HCT116 (cell line): ENCODE results near the gene FIBP. TPM values are rescaled to one million over a fixed set of nuclear protein-coding genes. Genes with fewer than 3 reads are reported as not detected.

Experiments used
- ATAC-seq: fragments of 200-7000 bp; cut with Tn5 transposase; 2 replicates; pipeline ENCODE4 v1.9.1; 2020; ENCODE audit warnings: mild to moderate bottlenecking, moderate library complexity
- BruUV-seq: library from RNA; stranded (reverse); fragments of 400-500 nt; replicated peaks from 2 replicates; lab custom pipeline; 2021; lab: Mats Ljungman, UMichigan
- CTCF ChIA-PET: fragments of 300-600 bp; sonication (Branson Sonifier 250); formaldehyde crosslinking; loops from one replicate; lab custom pipeline; 2021; ENCODE audit warnings: antibody characterized with exemption; lab: Charles Lee
- POLR2A ChIA-PET: fragments of 300-600, 350-600 bp; sonication (Branson Sonifier 250); formaldehyde crosslinking; loops from one replicate; lab custom pipeline; 2021; ENCODE audit warnings: antibody characterized with exemption; lab: Charles Lee
- RAD21 ChIA-PET, 2 experiments: fragments of 300-600 bp; sonication (Branson Sonifier 250); formaldehyde crosslinking; loops; one replicate each; lab custom pipeline; 2023; ENCODE audit warnings: low total read pairs in 2 of 2; ENCODE audit not compliant: uncharacterized antibody in 2 of 2, unreplicated experiment in 2 of 2, low non-redundant PET in 1 of 2; lab: Charles Lee
- DNase-seq: peaks from one replicate; pipeline ENCODE4 v3.0.0-alpha.2; 2010; ENCODE audit warnings: low read depth, low spot score
- H2AFZ ChIP-seq: fragments of 200-600 bp; shearing (Covaris generic), sonication (generic); 2 replicates; pipeline ENCODE4 v1.6.1; 2017; ENCODE audit warnings: low read depth, mixed run types, mixed read lengths, antibody characterized with exemption, low read length; ENCODE audit not compliant: poor library complexity, severe bottlenecking
- H3K27ac ChIP-seq: 2 replicates; pipeline ENCODE4 v1.5.1; 2012; ENCODE audit warnings: low read depth, low read length
- H3K27me3 ChIP-seq: fragments of 200-600 bp; sonication (generic); 2 replicates; pipeline ENCODE4 v1.6.1; 2016; ENCODE audit warnings: mixed run types, low read length, mixed read lengths; ENCODE audit not compliant: insufficient read depth
- H3K36me3 ChIP-seq, 2 experiments: fragments of 200-500 bp in 1 of 2; fragments of 200-600 bp in 1 of 2; sonication (Bioruptor generic) in 1 of 2; sonication (generic) in 1 of 2; 2 replicates each; pipeline versions ENCODE4 v1.5.1 to v1.6.1; 2014 to 2016; ENCODE audit warnings: low read length in 2 of 2, inconsistent platforms in 1 of 2, mixed read lengths in 1 of 2, mixed run types in 1 of 2; ENCODE audit not compliant: insufficient read depth in 2 of 2, control insufficient read depth in 1 of 2
- H3K4me1 ChIP-seq, 2 experiments: fragments of 200-600 bp in 1 of 2; sonication (generic) in 1 of 2; 2 replicates each; pipeline versions ENCODE4 v1.5.1 to v1.6.1; 2012 to 2017; ENCODE audit warnings: low read length in 2 of 2, inconsistent platforms in 1 of 2, mild to moderate bottlenecking in 1 of 2, mixed read lengths in 1 of 2, mixed run types in 1 of 2, moderate library complexity in 1 of 2; ENCODE audit not compliant: insufficient read depth in 2 of 2, control insufficient read depth in 1 of 2
- H3K4me2 ChIP-seq: fragments of 200-600 bp; sonication (generic); 2 replicates; pipeline ENCODE4 v1.6.1; 2017; ENCODE audit warnings: mixed run types, low read length, mixed read lengths
- H3K4me3 ChIP-seq, 2 experiments: fragments of 200-600 bp in 1 of 2; sonication (generic) in 1 of 2; replicated peaks in 1 of 2; 2 replicates each; pipeline ENCODE4 v1.5.1; 2011 to 2016; ENCODE audit warnings: low read length in 2 of 2, control low read depth in 1 of 2, low read depth in 1 of 2, mild to moderate bottlenecking in 1 of 2, mixed read lengths in 1 of 2, mixed run types in 1 of 2
- H3K79me2 ChIP-seq: fragments of 200-600 bp; sonication (generic); 2 replicates; pipeline ENCODE4 v1.6.1; 2017; ENCODE audit warnings: mild to moderate bottlenecking, mixed run types, low read length, moderate library complexity, mixed read lengths; ENCODE audit not compliant: insufficient read depth
- H3K9ac ChIP-seq: fragments of 200-600 bp; sonication (generic); 2 replicates; pipeline ENCODE4 v1.6.1; 2016; ENCODE audit warnings: low read length, mixed read lengths
- H3K9me2 ChIP-seq: fragments of 200-600 bp; sonication (generic), shearing (Covaris generic); 2 replicates; pipeline ENCODE4 v1.6.1; 2017; ENCODE audit warnings: mixed run types, mild to moderate bottlenecking, moderate library complexity; ENCODE audit not compliant: insufficient read depth
- H3K9me3 ChIP-seq, 2 experiments: fragments of 200-500 bp in 1 of 2; fragments of 200-600 bp in 1 of 2; sonication (Bioruptor generic) in 1 of 2; sonication (generic) in 1 of 2; 2 replicates each; pipeline ENCODE4 v1.6.1; 2014 to 2017; ENCODE audit warnings: low read length in 2 of 2, mixed read lengths in 2 of 2, inconsistent platforms in 1 of 2, low read depth in 1 of 2, mild to moderate bottlenecking in 1 of 2, mixed run types in 1 of 2, moderate library complexity in 1 of 2; ENCODE audit not compliant: control insufficient read depth in 1 of 2, insufficient read depth in 1 of 2
- H4K20me1 ChIP-seq: fragments of 200-600 bp; sonication (generic), shearing (Covaris generic); 2 replicates; pipeline ENCODE4 v1.6.1; 2017; ENCODE audit warnings: mixed run types, mild to moderate bottlenecking, moderate library complexity; ENCODE audit not compliant: insufficient read depth
- MAX ChIP-seq: IDR thresholded peaks from 2 replicates; pipeline ENCODE4 v1.6.1; 2012
- POLR2AphosphoS5 ChIP-seq: IDR thresholded peaks from 2 replicates; pipeline ENCODE4 v1.6.1; 2011; ENCODE audit warnings: mild to moderate bottlenecking, low read depth, low read length, moderate library complexity
- SIN3A ChIP-seq: IDR thresholded peaks from 2 replicates; pipeline ENCODE4 v1.6.1; 2012; ENCODE audit warnings: low read depth
- intact Hi-C: fragments of 100-400 bp; cut with micrococcal nuclease; formaldehyde crosslinking; loops from 2 replicates; pipeline ENCODE4 v1.10.0; 2022
- total RNA-seq: library from RNA; stranded (reverse); gene quantifications from one replicate; pipeline ENCODE4 v1.2.1, GENCODE V29; 2021; ENCODE audit not compliant: unreplicated experiment

The FIBP gene
- total RNA-seq, 1 experiment from 2014 or later = 96.0 TPM

GRCh38 chr11:65868076-65868667 lies 20.1 kb downstream of the FIBP start:
- Histone ChIP-seq H3K9me2 (no peaks in the 10 kb centered on the region), H3K9me3 (no peaks in the 10 kb centered on the region), H3K27me3 (no peaks in the 10 kb centered on the region), H3K4me2 (no peak overlapping the region), H3K4me3 (no peak overlapping the region), H3K27ac (no peak overlapping the region), H3K79me2 (0 out of 2 replicates have a peak, but pooled peaks cover under 1% of the 10 kb centered on the region), H4K20me1 (no peaks in the 10 kb centered on the region), H2AFZ (no peak overlapping the region), H3K9ac (no peak overlapping the region), H3K4me1 (peaks cover 3 to 4% of the 10 kb centered on the region in 2 experiments; a peak in 2 of 4 replicates), H3K36me3 (peaks cover 7 to 12% of the 10 kb centered on the region in 2 experiments; a peak in 3 of 4 replicates)
- ATAC-seq = 0 out of 2 replicates have a peak, but pooled peaks have one; percentile 20
- RAD21 ChIA-PET = interaction anchor here in 1 of 2 experiments (0.5 kb wide), 1 partner anchor 50 kb away, joined by 3 read pairs; no protein-coding TSS in a partner anchor
- BruUV-seq = TSS peak; percentile 2
- intact Hi-C loops = no loop called here
- POLR2A ChIA-PET = interaction anchor here (1.1 to 4.8 kb wide), 3 partner anchors 8 to 22 kb away, joined by 5 to 36 read pairs (median 5); partner anchors contain the start of genes CCDC85B, CFL1 and MUS81
- no peak for DNase-seq
- CTCF ChIA-PET = interaction anchor here (2.1 kb wide), 1 partner anchor 9 kb away, joined by 12 read pairs; the partner anchor contains the start of gene MUS81
- TF ChIP-seq MAX (no peak), POLR2AphosphoS5 (0 out of 2 replicates have a peak, but pooled peaks have one; percentile 12)

GRCh38 chr11:65867284-65868071 lies 20.8 kb downstream of the FIBP start:
- ChIA-PET RAD21 (no interaction called here), CTCF (no interaction called here), POLR2A (interaction anchor here (4.8 kb wide), 1 partner anchor 8 kb away, joined by 36 read pairs; the partner anchor contains the start of genes CFL1 and MUS81)
- Histone ChIP-seq H3K4me3 (no peak overlapping the region), H2AFZ (no peak overlapping the region), H3K4me1 (no peaks in the 10 kb centered on the region), H3K9me3 (no peaks in the 10 kb centered on the region), H3K27me3 (no peaks in the 10 kb centered on the region), H3K36me3 (peaks cover 7 to 13% of the 10 kb centered on the region in 2 experiments; a peak in 3 of 4 replicates), H3K4me2 (no peak overlapping the region), H4K20me1 (no peaks in the 10 kb centered on the region), H3K27ac (no peak overlapping the region), H3K9me2 (no peaks in the 10 kb centered on the region), H3K9ac (no peak overlapping the region), H3K79me2 (peaks cover 4% of the 10 kb centered on the region; the same call in 1 of the 2 replicates)
- intact Hi-C loops = no loop called here
- no peak for ATAC-seq
- DNase-seq = no peak
- TF ChIP-seq SIN3A = no peak
- BruUV-seq = no TSS peak
